ENCODE data around the gene MYO7A.

DNA sequence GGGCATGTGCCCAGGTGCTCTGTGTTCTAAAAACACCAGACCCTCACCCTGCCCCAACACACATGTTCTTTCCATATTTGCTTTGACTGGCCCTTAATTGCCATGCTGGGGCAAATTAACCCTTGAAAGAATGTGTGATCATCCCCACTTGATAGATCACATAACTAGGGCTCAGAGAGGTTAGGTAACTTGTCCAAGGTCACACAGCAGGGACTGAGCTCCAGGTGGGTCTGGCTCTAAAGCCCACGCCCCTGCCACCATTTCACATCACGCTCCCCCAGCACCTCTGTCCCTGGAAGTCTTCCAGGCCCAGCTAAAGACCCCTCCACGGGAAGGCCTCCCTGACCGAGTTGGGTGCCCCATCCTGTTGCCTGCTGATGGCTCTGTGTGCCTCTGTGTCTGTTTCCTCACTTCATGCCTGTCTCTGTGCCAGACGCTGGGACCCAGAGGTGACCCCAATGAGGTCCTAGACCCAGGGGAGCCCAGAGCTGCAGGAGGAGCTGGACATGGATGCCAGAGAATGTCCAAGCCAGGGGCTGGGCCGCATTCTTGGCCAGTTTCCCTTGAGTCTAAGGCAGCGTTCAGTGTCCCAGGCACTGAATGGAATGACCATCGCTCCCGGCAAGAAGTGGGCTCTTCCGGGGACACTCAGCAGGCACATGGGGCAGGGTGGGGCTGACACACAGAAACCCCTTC lies 79.7 kb downstream of the MYO7A start:
- TF ChIP-seq CTCF (conservative IDR thresholded peaks at IDR 0.05; ENCODE audit: low read length) (no peak), EZH2phosphoT487 (IDR thresholded peaks at IDR 0.05; ENCODE audit: borderline replicate concordance) (no peak)

Measured in Loucy (cell line).